Activated T-helper 17 cell treated with anti-CD3 and anti-CD28 coated beads, Interleukin-2, amount 50 U/mL, for 72 hours (primary cell): ENCODE data around the gene PTPN22. TPM values are rescaled to one million over a fixed set of nuclear protein-coding genes. Genes with fewer than 3 reads are reported as not detected.
"Not testable (repeated sequence)": the region's sequence is repeated elsewhere in the genome, so short reads cannot be mapped to it uniquely, and the experiment has no call there.

ENCODE experiments used
- ATAC-seq: fragments of 150-1000 bp; cut with Tn5 transposase; replicated peaks from 2 replicates; pipeline ENCODE4 v1.10.0; 2021; ENCODE audit warnings: mild to moderate bottlenecking, moderate library complexity
- H3K27ac Mint-ChIP-seq: one replicate; pipeline ENCODE4 v1.8.0; 2022; ENCODE audit warnings: mixed read lengths
- H3K27me3 Mint-ChIP-seq: one replicate; pipeline ENCODE4 v1.8.0; 2022; ENCODE audit warnings: mixed read lengths
- H3K36me3 Mint-ChIP-seq: one replicate; pipeline ENCODE4 v1.8.0; 2022; ENCODE audit warnings: low read depth, mild to moderate bottlenecking, mixed read lengths
- H3K4me1 Mint-ChIP-seq: one replicate; pipeline ENCODE4 v1.8.0; 2022; ENCODE audit warnings: mixed read lengths
- H3K4me3 Mint-ChIP-seq: one replicate; pipeline ENCODE4 v1.8.0; 2022; ENCODE audit warnings: mild to moderate bottlenecking, mixed read lengths
- H3K9me3 Mint-ChIP-seq: one replicate; pipeline ENCODE4 v1.8.0; 2022; ENCODE audit warnings: mixed read lengths
- total RNA-seq, 2 donors: library from RNA; stranded (reverse); gene quantifications; one replicate each; pipeline ENCODE4 v1.2.3, GENCODE V29; 2022

Gene PTPN22
- total RNA-seq, 2 donors from 2014 or later = 55.9 to 70.1 TPM

DNA sequence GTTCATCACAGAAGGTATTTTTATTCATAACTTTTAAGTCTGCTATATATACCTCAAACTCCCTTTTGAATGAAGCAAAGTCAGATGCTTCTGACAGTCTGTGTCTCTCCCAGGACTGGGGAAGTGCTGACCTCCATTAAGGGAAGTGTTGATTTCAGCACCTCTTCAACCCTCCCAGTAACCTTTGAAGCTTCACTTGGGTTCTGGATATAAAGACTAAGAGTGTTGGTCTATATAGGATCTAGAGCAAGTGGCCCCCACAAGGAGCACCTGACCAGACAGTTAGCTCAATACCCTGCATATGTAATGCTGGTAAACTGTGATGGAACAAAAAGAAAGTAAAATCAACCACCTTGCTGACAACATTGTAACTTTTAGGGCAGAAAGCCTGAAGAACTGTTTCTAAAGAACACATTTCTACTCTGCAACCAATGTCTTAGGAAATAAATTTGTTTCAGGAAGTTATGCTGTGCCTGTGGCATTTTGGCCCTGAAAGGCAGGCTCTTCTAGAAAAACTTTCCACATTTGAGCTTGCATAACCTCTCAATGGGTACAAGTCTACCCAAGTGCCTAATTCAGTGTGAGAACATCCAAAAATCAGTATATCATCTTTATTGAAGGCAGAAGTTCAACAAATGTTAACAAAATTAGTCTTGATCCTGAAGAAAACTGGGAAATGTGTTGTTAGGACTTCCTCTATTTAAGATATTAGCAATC lies 865 bp upstream of the PTPN22 start:
- Mint-ChIP-seq H3K27ac (peak overlapping the region; percentile 96), H3K4me1 (peaks cover 31% of the 10 kb centered on the region), H3K36me3 (peaks cover 42% of the 10 kb centered on the region), H3K4me3 (peak overlapping the region; percentile 71), H3K27me3 (no peaks in the 10 kb centered on the region), H3K9me3 (no peaks in the 10 kb centered on the region)
- peak; percentile 20 for ATAC-seq

DNA sequence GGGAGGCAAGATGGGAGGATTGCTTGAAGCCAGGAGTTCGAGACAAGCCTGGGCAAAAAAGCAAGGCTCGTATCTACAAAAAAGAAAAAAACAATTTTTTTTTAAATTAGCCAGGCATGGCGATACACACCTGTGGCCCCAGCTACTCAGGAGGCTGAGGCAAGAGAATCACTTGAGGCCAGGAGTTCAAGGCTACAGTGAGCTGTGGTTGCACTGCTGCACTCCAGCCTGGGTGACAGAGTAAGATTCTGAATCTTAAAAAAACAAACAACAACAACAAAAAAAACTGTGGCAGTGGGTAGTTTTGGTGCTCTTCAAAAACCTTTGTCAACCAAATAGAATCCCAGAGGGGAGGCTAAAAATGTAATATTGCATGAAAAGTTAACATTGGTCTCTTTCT lies 734 bp downstream of the PTPN22 start:
- Mint-ChIP-seq H3K4me3 (peak overlapping the region; percentile 71), H3K9me3 (no peaks in the 10 kb centered on the region)

DNA sequence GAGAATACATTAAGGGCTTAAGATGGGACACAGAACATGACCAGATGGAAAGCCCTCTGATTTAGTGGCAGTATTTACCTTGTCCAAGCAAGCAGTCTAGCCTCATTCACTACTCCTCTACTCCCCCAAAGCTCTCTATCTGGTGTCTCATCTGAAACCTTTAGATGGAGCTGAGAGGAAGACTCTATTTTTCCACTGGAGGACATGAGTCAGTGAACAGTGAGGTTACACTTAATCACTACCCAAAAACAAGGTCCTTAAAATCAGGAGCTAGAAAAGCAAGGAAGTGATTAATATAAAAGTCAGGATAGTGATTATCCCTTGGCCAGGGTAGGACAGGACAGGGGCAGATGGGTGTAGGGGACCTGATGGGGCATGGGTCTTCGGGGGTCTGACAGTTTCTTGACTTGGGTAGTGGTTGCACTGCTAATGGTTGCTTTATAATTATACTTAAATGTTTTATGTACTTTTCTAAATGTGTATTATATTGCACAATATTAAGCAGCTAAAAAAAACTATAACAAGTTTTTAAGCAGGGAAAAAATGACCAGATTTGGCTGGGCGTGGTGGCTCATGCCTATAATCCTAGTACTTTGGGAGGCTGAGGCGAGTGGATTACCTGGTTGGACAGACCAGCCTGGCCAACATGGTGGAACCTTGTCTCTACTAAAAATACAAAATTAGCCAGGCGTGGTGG lies 3.0 kb downstream of the PTPN22 start:
- H3K4me1 Mint-ChIP-seq = peaks cover 13% of the 10 kb centered on the region
- H3K27me3 Mint-ChIP-seq = no peaks in the 10 kb centered on the region
- H3K9me3 Mint-ChIP-seq = no peaks in the 10 kb centered on the region
- H3K36me3 Mint-ChIP-seq = peaks cover 71% of the 10 kb centered on the region
- H3K27ac Mint-ChIP-seq = peak overlapping the region; percentile 96
- peak; percentile 75 for ATAC-seq
- H3K4me3 Mint-ChIP-seq = peak overlapping the region; percentile 71

More for the DNA sequence above, 734 bp downstream of the PTPN22 start:
- peaks cover 49% of the 10 kb centered on the region for H3K36me3 Mint-ChIP-seq
- peaks cover 29% of the 10 kb centered on the region for H3K4me1 Mint-ChIP-seq
- no peak for ATAC-seq
- H3K27me3 Mint-ChIP-seq = no peaks in the 10 kb centered on the region
- H3K27ac Mint-ChIP-seq = peak overlapping the region; percentile 96

DNA sequence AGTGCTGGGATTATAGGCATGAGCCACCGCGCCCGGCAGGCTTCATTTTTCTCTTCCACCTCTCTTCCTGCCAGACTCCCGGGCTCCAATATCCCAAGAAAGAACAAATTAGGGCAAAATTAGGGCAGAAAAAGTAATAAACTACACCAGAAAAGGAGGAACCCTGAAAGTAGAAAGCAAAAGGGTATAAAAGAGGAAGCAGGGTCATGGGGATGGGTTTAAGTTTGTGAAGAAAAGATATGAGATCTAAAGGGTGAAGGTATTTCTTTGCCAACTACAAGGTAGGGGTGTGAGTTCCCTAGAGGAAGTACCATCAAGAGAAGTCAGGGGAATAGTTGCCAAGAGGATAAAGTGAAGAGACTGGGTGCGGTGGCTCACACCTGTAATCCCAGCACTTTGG lies 9.9 kb downstream of the PTPN22 start:
- no peak for ATAC-seq
- H3K4me3 Mint-ChIP-seq = no peak overlapping the region
- no peaks in the 10 kb centered on the region for H3K9me3 Mint-ChIP-seq
- H3K36me3 Mint-ChIP-seq = peaks cover 76% of the 10 kb centered on the region
- H3K4me1 Mint-ChIP-seq = peaks cover 18% of the 10 kb centered on the region
- H3K27ac Mint-ChIP-seq = peak overlapping the region; percentile 51
- no peaks in the 10 kb centered on the region for H3K27me3 Mint-ChIP-seq

DNA sequence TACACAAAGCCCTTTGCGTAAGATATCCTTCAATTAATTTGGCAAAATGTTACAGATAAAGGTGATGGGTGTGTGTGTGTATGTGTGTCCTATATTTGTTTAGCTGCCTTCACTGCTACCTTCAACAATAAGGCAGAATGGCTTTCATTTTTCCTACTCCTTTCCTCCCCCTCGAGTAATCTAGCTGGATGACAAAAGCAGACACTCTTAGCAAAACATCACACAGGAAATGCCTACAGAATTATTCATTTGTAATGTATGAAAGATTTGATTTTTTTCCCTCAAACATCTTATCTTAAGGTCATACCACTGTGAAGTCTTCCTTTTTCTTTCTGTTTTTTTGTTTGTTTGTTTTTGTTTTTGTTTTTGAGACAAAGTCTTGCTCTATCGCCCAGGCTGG lies 10.6 kb downstream of the PTPN22 start:
- peak overlapping the region; percentile 51 for H3K27ac Mint-ChIP-seq

DNA sequence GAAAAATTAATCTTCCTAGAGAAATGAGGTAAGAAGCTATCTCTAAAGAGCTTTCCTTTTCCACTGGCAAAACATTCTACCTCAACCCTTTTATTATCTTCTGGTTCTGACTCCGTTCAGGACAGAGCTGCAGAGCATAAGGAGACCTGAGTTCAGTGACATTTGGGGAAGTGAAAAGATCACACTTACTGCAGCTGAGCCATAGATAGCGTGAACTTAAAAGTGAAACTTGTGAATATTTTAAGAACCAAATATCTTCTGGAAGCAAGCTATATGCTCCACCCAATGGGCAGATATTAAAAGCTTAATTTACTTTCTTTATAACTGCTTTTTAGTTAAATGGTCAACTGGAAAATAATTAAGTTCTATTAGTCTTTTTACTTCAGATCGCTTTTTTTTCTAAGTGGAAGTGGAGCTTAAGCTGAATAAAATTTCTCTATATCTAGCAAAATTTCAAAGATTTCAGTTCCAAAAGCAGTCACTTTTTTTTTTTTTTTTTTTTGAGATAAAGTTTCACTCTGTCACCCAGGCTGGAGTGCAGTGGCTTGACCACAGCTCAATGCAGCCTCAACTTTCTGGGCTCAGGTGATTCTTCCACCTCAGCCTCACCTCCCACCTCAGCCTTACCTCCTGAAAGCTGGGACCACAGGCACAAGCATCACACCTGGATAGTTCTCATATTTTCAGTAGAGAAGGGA lies 11.9 kb downstream of the PTPN22 start:
- Mint-ChIP-seq H3K4me1 (peaks cover 21% of the 10 kb centered on the region), H3K36me3 (peaks cover 78% of the 10 kb centered on the region)

More for the DNA sequence above, 10.6 kb downstream of the PTPN22 start:
- H3K4me1 Mint-ChIP-seq = peaks cover 18% of the 10 kb centered on the region
- H3K4me3 Mint-ChIP-seq = peak overlapping the region; percentile 11
- no peaks in the 10 kb centered on the region for H3K9me3 Mint-ChIP-seq
- peaks cover 80% of the 10 kb centered on the region for H3K36me3 Mint-ChIP-seq
- peak; percentile 28 for ATAC-seq
- H3K27me3 Mint-ChIP-seq = no peaks in the 10 kb centered on the region

DNA sequence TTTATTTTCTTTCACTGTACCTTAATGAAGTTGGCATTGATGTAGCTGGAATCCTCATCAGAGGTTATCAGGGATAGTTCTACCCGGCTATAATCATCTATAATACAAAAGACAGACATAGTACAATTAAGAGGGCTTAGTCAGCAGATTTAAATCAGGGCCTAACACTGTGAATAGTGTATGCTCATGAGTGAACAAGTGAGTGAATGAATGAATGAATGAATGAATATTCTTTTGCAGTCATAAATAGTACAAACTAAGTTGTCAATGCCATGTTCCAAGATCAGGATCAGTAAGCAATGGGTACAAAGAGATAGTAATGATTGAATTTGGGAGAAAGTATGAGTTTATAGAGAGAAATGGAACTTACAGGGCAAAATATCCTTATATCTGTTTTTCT lies 12.5 kb downstream of the PTPN22 start:
- Mint-ChIP-seq H3K27ac (peak overlapping the region; percentile 51), H3K9me3 (no peaks in the 10 kb centered on the region), H3K27me3 (no peaks in the 10 kb centered on the region), H3K4me3 (peak overlapping the region; percentile 21), H3K4me1 (peaks cover 28% of the 10 kb centered on the region), H3K36me3 (peaks cover 78% of the 10 kb centered on the region)
- no peak for ATAC-seq

More for the DNA sequence above, 11.9 kb downstream of the PTPN22 start:
- peak; percentile 40 for ATAC-seq
- Mint-ChIP-seq H3K27me3 (no peaks in the 10 kb centered on the region), H3K27ac (peak overlapping the region; percentile 51), H3K9me3 (no peaks in the 10 kb centered on the region), H3K4me3 (peak overlapping the region; percentile 21)

DNA sequence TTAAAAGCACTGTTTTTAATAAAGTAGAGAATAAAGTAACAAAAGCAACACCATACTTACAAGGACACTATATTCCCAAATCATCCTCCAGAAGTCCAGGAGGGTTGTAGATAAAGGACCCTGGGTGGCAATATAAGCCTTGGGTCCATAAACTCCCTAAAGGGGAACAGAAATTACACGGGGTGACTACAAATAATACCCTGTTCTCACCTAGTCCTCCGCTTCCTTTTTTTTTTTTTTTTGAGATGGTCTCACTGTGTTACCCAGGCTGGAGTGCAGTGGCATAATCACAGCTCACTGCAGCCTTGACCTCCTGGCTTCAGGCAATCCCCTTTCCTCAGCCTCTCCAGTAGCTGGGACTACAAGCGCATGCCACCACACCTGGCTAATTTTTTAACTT lies 13.1 kb downstream of the PTPN22 start:
- Mint-ChIP-seq H3K27ac (peak overlapping the region; percentile 7), H3K9me3 (no peaks in the 10 kb centered on the region), H3K4me1 (peaks cover 29% of the 10 kb centered on the region), H3K36me3 (peaks cover 76% of the 10 kb centered on the region), H3K27me3 (no peaks in the 10 kb centered on the region), H3K4me3 (no peak overlapping the region)
- no peak for ATAC-seq

DNA sequence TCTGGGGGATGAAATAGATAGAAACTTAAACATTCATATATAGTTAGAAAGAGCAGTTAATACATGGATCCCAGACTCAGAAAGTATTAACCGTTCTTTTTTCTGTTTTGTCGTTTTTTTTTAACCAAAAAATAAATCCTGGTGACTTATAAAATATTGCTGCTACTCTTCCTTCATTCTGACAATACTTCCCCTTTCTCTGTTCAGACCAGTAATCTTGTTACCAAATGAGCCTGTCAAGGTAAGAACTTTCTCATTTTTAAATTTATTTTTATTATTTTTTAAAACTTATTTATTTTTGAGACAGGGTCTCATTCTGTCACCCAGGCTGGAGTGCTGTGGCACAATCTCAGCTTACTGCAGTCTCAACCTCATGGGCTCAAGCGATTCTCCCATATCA lies 13.7 kb downstream of the PTPN22 start:
- Mint-ChIP-seq H3K36me3 (peaks cover 76% of the 10 kb centered on the region), H3K27me3 (no peaks in the 10 kb centered on the region), H3K4me1 (peaks cover 27% of the 10 kb centered on the region), H3K4me3 (no peak overlapping the region), H3K27ac (peak overlapping the region; percentile 59), H3K9me3 (no peaks in the 10 kb centered on the region)
- no peak for ATAC-seq

DNA sequence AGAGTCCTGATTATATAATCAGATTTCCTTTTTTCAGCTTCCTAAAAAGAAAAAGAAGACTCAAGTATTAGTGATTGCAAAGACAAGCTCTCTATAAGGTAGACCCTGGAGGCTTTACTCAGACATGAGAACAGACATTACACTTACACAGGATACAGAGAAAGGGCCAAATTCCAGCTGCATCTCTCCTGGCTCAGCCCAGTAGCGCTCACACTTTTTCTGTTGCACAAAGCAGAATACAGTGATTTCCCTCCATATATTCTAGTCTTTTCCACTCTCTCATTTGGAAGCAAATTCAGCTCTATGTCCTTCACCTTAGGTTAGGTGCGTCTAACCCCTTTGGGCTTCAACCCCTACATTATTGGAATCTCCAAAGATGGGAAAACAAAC lies 15.1 kb downstream of the PTPN22 start:
- Mint-ChIP-seq H3K27ac (peak overlapping the region; percentile 47), H3K4me3 (no peak overlapping the region), H3K9me3 (no peaks in the 10 kb centered on the region), H3K4me1 (peaks cover 17% of the 10 kb centered on the region), H3K27me3 (no peaks in the 10 kb centered on the region), H3K36me3 (peaks cover 83% of the 10 kb centered on the region)
- ATAC-seq = no peak

DNA sequence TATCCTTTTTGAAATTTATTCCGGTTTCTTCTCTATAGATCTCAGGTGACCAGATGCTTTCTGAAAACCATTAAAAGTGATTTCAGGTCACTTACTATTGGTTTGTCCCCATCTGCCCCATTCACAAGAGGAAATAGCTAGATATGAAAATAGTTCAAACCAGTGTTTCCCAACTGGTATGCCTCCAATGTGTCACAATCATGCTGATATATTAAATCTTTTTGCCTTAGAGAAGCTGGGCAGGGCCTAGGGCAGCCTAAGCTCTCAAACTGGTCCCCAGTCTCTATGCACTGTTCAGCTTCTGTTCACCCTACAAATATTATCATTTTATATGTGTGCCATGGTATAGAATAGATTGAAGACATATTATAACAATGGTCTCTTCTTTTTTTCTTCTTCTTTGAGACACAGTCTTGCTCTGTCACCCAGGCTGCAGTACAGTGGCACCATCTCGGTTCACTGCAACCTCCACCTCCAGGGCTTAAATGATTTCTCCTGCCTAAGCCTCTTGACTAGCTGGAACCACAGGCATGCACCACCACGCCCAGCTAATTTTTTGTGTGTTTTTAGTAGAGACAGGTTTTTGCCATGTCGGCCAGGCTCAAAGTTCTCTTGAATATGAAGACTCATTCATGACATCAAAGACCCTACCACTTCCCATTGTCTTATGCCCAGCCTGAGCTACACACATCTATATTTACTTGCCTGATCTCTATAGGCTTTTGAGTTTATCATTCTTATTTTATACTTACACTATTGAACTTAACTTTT lies 15.7 kb downstream of the PTPN22 start:
- Mint-ChIP-seq H3K36me3 (peaks cover 89% of the 10 kb centered on the region), H3K4me3 (no peak overlapping the region), H3K4me1 (peaks cover 16% of the 10 kb centered on the region), H3K27ac (peak overlapping the region; percentile 47), H3K27me3 (no peaks in the 10 kb centered on the region), H3K9me3 (no peaks in the 10 kb centered on the region)
- no peak for ATAC-seq

DNA sequence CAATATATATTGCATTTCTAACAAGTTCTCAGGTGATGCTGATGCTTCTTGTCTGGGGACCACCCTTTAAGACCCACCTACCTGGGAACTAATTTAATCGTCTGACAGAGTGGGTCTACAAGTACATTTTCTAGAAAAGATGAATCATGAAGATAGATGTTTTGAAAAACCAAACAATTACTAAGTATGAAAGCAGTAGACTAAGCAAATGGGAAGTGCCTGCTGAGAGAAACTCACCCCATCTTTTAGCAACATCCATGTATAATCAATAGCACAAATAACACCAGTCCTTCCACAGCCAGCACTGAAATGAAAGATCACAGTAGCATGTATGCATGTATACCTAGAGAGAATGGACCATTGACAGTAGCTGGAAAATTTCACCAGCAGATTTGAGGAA lies 17.3 kb downstream of the PTPN22 start:
- no peaks in the 10 kb centered on the region for H3K9me3 Mint-ChIP-seq
- peaks cover 18% of the 10 kb centered on the region for H3K4me1 Mint-ChIP-seq
- H3K27ac Mint-ChIP-seq = peak overlapping the region; percentile 68
- H3K4me3 Mint-ChIP-seq = peak overlapping the region; percentile 12
- no peaks in the 10 kb centered on the region for H3K27me3 Mint-ChIP-seq
- ATAC-seq = peak; percentile 79
- peaks cover 86% of the 10 kb centered on the region for H3K36me3 Mint-ChIP-seq

DNA sequence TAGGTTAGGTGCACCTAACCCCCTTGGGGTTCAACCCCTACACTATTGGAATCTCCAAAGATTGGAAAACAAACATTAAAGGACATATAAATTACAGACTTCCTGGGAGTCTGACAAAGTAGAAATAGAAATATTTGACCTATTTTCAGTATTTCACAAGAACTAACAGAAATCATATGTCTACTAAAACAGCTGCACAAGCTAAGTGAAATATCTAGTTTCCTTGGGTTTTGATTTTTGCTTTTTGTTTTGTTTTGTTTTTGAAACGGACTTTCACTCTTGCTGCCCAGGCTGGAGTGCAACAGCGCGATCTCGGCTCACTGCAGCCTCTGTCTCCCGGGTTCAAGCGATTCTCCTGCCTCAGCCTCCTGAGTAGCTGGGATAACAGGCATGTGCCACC lies 18.8 kb downstream of the PTPN22 start:
- not testable (repeated sequence) for ATAC-seq, H3K27me3 Mint-ChIP-seq, H3K4me3 Mint-ChIP-seq, H3K9me3 Mint-ChIP-seq, H3K27ac Mint-ChIP-seq
- Mint-ChIP-seq H3K4me1 (peaks cover 18% of the 10 kb centered on the region), H3K36me3 (peaks cover 86% of the 10 kb centered on the region)

DNA sequence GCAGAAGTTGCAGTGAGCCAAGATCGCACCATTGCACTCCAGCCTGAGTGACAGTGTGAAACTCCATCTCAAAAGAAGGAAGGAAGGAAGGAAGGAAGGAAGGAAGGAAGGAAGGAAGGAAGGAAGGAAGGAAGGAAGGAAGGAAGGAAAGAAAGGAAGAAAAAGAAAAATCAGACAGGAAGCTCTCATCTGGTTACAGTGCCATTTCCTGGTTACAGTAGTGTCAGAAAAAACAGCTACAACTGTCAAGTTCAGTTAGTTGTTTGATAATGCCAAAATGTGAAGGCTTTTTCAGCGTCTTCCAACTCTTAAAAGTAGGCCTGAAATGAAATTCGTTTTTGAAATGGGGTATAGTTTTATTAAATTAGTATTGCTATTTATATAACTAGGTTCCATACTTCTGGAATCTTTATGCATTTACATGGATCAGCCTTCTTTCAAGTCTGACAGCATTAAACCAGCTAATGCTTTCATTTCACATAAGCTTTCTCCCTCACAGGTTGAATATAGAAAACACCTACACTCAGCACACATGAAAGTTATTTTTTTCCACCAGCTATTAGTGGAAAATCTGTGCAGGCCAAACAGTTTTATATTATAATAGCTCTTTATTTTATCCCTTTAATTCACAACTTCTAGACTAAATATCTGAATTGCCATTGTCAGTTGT lies 21.2 kb downstream of the PTPN22 start:
- Mint-ChIP-seq H3K27me3 (no peaks in the 10 kb centered on the region), H3K4me1 (peaks cover 18% of the 10 kb centered on the region), H3K36me3 (peaks cover 87% of the 10 kb centered on the region), H3K27ac (peak overlapping the region; percentile 81), H3K9me3 (no peaks in the 10 kb centered on the region), H3K4me3 (no peak overlapping the region)
- ATAC-seq = no peak
